AG09309 (cell line): Measurements from ENCODE around the gene GRIP1.

Source experiments
- DNase-seq: peaks from one replicate; pipeline ENCODE4 v3.0.0-alpha.2; 2010; ENCODE audit warnings: low read depth
- H3K4me3 ChIP-seq: 2 replicates; pipeline ENCODE4 v1.5.1; 2011; ENCODE audit warnings: mild to moderate bottlenecking, low read depth, low read length, moderate library complexity; ENCODE audit not compliant: control insufficient read depth
- TF ChIP-seq, protein P1 (sequence below): IDR thresholded peaks from 2 replicates; pipeline ENCODE4 v1.5.1; 2011; ENCODE audit warnings: mild to moderate bottlenecking, low read depth, low read length, inconsistent platforms; ENCODE audit not compliant: insufficient read depth, control insufficient read depth; ENCODE audit errors: missing control alignments

GRIP1 gene

DNA sequence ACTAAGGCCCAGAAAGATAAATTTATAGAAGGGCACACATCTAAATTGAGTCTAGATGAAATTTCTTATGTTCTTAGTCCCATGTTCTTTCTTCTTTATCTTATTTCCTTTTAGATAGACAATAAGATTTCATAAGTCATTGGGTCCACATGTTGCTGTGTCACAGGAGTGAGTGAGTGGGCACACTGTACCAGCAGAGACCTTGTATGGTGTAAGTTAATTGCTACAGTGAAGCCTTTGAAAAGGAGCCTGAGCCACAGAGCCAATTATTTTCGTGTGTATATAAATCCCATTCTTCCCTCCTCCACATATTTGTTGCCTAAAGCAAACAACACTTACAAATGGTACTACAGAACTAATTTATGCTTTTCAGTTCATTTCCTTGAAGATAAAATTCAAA, 79.1 kb downstream of the GRIP1 start:
- no peak for DNase-seq
- TF ChIP-seq, protein P1, sequence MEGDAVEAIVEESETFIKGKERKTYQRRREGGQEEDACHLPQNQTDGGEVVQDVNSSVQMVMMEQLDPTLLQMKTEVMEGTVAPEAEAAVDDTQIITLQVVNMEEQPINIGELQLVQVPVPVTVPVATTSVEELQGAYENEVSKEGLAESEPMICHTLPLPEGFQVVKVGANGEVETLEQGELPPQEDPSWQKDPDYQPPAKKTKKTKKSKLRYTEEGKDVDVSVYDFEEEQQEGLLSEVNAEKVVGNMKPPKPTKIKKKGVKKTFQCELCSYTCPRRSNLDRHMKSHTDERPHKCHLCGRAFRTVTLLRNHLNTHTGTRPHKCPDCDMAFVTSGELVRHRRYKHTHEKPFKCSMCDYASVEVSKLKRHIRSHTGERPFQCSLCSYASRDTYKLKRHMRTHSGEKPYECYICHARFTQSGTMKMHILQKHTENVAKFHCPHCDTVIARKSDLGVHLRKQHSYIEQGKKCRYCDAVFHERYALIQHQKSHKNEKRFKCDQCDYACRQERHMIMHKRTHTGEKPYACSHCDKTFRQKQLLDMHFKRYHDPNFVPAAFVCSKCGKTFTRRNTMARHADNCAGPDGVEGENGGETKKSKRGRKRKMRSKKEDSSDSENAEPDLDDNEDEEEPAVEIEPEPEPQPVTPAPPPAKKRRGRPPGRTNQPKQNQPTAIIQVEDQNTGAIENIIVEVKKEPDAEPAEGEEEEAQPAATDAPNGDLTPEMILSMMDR, result no peak
- H3K4me3 ChIP-seq, result no peak overlapping the region

DNA sequence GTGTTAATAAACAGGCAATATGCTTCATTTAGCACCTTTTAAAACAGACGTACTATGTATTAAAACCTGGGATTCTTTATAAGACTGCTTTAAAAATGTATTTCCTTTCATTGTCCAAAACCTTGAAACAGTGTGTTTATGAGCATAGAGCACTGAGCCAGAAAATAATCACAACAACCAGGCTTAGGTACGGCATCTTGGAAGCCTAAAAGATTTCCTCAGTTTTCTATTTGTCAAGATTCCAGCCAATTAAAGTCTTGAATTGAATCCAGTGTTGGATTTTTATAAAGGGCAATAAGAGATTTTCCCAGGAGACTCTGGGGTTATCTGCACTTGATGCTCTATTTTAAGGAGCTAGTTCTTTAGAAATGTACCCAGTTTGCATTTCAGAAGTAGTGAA, 80.3 kb downstream of the GRIP1 start:
- no peak overlapping the region for H3K4me3 ChIP-seq
- TF ChIP-seq, protein P1, result no peak
- DNase-seq, result no peak

DNA sequence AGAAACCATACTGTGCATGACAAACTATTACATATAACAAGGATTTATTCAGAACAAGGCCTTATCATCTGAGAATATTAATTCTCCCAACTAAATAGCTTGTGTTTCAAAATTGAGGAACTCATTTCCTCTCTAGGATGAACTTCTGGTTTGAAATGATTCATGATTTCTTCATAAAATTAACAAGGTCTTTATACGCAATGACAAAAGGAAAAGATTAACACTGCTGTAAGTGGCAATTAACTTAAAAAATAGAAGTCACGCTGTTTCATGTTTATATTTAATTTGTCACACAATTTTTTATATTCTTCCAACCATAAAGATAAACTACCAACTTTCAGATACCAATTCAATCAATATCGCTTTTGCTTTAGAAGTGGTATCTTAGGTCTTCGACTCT, 80.8 kb downstream of the GRIP1 start:
- no peak overlapping the region for H3K4me3 ChIP-seq
- no peak for DNase-seq
- TF ChIP-seq, protein P1, result no peak

DNA sequence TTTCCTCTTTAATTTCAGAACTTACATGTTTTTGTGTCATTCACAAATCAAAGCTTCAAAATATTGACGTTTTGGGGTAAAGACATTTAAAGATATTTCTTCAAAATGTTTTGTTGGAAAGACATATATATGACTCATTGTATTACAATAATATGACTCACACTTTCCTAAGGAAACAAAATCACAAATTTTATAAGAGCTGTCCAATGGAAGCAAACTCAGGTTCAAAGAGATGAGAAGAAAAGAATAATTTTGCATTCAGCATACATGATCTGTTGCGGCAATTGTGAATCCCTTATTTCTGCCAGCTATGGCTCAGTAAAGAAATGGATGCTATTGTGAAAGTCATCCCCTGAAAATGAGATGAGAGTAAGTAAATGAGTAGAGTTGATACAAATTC, 82.7 kb downstream of the GRIP1 start:
- DNase-seq, result no peak
- TF ChIP-seq, protein P1, result no peak
- no peak overlapping the region for H3K4me3 ChIP-seq

DNA sequence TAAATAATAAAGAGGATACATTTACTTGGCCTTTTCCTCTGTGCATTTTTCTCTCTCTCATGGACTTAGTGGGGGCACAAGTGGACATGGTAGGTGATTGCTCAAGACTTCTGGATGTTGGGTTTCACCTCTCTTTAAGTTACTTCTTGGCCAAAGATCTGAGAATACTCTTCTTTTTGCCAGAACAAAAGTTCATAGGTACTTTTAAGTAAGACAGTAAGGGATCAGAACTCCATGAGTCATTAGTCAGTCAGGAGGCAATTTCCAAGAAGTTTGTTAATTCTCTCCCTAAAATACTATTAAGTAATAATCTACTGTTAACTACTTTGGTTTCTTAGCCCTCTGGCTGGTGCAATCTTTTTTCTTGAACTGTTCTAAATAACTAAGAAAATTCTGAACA, 84.2 kb downstream of the GRIP1 start:
- no peak for DNase-seq
- TF ChIP-seq, protein P1, result no peak
- no peak overlapping the region for H3K4me3 ChIP-seq

DNA sequence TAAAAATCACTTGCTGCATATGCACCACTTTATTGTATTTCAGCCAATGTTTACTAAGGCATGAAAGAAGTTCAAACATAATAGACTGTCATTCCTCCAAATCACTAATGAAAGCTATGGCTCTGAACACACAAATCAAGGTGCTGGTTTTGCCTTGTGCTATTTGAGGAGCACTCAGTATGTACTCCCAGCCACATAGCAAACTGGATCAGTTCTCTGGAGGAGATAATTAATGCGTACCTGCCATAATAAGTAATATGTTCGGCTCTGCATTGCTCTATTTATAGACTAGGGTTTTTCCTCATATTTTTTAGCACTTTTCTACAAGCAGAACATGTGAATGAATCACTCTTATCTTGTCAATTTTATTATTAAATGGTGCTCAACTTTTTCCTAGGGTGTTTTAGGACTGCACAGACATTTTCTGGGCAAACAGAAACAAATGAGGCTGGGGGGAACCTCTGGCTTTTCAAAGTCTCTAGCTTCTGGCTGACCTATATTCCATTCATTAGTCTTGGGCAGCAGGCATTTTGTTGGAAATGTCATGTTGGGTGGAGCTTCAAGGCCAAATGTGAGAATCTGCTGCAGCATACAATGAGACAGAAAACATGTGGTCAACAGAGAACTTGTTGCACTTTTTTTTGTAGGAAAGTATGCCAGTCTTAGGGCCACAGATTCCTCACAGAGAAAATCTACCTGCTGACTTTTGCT, 88.4 kb downstream of the GRIP1 start:
- DNase-seq, result no peak
- no peak overlapping the region for H3K4me3 ChIP-seq
- TF ChIP-seq, protein P1, result no peak
